Hematopoietic multipotent progenitor cell treated with erythropoietin and hydrocortisone succinate and interleukin-3 and kit ligand, for 17 days (in vitro differentiated cells): Measurements from ENCODE around the gene NAP1L4.

Experiments
- DNase-seq: peaks from one replicate; pipeline ENCODE4 v3.0.0-alpha.2; 2015; ENCODE audit warnings: low spot score

The NAP1L4 gene

DNA sequence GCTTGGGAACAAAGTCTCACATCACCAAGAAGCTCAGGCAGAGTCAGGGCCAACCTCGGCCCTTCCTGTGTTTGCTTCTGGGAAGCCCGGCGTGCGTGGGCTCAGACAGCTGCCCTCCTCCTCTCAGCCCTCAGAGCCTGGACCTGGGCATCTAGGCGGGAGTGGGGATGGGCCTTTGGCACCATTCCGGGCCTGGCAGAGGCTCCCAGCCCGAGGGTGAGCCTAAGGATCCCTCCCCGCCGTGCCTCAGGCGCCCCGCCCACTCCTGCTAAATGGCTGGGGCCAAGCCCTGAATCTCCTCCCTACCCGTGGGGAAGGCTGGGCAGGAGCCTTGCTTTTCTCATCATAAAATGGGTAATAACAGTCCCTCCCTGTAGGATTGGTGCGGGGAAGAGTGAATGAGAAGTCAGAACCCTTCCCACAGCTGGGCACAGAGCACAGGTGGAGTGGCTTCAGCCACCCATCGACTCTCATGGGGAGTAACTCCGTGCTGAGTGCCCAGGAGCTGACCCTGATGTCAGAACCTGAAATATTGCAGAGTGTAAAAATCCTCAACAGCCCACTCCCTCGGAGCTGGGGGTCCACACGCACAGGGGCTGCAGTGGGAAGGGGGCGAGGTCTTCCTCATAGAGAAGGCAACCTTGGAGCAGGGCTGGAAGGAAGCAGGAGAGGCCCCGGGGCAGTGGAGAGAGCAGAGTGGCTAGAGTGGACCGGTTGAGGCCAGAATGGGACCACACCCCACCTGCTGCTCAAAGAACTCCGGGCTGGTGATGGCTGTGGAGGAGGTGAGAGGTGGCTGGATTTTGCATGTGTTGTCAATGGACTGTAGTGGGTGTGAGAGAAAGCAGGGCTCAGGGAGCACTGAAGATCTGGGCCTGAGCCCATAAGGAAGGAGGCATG lies 87.7 kb downstream of the NAP1L4 start:
- no peak for DNase-seq

DNA sequence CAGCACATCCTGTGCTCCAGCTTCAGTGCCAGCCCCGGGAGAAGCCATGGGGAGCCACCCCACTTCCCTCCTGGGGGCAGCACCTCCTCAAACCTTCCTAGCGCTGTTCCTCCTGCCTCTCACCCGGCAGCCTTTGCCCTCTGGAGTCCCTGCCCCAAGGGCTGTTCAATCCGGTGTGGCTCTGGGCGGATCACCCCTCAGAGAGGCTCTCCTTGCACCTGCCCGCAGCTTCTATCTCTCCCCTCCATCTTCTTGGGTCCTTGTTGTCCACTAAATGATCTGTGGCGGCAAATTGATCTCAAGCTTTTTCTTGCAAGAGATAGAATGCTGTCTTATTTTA lies 88.5 kb downstream of the NAP1L4 start:
- no peak for DNase-seq

DNA sequence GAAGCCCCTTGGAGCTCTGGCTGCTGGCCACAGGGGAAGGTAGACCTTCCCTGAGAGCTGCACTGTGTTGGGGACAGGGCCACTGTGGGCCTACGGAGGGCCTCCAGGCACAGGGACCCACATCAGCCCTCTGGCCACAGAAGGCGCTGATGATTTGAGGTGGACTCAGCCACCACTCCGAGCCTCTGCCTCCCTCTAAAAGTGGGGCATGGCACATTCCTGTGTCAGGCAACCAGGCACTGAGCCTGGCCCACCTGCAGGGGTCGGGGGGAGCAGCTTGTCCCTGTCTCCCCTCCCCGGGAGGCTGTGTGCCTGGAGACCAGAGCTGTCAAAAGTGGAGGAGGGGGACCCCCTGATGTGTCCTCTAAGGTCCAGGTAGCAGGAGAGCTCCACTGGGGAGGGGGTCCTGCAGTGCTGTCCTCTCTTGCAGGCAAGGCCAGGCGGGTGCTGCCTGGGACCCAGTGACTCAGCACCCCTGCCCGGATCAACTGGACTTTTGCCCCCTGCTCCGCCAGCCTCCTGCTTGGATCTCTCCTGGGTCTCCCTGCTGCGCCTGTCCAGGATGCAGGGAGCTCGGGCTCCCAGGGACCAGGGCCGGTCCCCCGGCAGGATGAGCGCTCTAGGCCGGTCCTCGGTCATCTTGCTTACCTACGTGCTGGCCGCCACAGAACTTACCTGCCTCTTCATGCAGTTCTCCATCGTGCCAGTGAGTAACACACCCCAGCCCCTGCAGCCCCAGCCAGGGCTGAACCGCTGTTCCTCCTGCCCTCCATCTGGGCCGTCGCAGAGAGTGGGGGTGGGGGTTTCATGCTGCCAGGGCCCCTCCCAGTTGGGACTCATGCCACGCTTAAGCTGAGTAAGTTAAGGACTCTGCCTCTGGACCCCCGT lies 89.1 kb downstream of the NAP1L4 start:
- DNase-seq, result no peak

DNA sequence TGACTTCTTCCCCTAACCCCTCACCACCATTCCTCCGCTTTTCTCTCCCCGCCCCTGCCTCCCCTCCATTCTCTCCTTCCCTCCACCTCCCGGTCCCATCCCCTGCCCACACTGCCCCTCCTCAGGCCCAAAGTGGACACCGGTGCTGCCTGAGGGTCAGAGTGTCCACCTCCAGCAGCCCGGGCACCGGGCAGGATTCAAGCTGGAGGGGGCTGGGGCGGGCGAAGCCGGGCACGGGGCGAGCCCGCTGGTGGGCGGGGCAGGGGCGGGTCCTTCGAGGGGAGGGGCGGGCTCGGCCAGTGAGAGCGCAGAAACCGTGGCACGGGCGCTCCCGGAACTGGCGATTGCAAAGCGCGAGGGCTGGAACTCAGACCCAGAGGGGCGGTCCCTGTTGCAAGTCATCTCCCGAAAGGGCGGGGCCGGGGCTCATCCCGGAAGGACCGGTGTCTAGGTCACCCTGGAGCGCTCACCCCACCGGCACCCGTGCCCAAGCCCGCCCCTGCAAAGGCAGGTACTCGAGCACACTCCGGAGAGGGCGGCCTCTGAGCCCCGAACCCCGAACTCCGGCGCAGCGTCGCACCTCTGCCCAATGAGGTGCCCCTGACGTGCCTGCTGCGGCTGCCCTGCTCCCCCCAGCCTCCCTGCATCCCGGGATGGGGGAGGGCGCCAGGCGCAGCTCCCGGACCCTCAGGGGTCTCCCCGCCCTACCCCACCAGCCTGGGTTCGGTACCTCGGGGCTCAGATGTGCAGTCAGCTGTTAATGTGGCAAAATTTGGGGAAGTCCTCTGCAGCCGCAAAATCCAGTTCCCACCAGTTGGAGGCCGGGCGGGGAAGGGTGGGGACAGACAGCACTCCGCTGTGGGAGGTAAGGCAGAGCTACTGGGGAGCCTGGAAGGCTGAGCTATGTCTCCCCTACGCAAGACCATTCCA lies 90.0 kb downstream of the NAP1L4 start:
- DNase-seq, result peak; percentile 81

DNA sequence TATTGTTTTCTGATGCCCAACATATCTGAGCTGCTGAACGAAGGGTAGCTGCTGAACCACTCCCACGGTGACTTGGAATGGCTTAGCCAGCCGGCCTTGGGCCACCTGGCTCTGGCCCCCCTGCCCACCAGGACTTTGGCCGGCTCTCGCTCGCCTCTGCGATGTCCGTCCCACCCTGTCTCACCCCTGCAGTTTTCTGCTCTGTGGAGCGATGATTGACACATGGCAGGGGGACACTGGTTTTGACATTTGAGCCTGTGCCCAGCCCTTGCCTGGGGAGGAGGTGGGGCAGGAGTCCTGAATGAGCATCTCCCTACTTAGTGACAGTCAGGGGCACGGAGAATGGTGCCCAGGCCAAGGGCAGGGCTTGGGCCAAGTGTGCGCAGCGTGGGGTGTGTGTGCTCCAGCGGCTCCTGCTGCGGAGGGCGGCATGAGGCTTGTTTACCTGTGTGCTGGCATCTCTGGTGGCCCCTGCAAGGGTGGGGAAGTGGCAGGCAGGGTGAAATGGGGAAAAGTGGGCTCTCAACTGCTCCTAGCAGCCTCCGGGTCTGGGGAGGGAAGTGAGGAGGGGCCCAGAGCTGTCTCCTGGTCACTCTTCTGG lies 90.8 kb downstream of the NAP1L4 start:
- DNase-seq, result no peak

DNA sequence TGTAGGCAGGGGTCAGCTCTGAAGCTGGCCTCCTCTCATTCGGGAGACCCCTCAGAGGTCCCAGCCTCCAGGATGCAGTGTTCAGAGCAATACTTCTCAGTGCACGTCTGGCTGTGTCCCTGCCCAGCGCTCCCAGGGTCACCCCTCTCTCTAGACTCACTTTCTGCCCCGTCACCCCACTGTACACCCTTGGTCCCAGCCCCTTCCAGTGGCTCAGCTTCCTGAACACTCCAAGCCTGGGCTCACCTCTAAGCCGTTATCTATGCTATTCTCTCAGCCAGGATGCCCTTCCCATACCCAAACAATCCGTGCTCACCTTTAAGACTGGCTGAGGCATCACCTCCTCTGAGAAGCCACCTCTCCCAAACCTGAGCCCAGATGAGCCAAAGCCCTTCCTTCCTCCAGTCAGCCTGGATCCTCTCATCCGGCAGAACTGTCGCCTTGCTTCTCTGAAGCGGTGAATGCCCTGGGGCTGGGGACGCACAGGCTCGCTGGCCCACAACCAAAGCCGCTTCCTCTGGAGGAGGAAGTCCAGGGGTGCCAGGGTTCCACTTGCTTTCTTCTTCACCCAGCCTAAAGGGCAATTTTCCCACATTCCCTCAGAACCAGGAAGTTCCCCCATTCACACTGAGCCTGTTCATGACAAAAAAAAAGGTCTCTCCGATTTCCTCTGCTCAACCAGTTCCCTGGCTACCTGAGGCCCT lies 92.9 kb downstream of the NAP1L4 start:
- DNase-seq, result no peak

DNA sequence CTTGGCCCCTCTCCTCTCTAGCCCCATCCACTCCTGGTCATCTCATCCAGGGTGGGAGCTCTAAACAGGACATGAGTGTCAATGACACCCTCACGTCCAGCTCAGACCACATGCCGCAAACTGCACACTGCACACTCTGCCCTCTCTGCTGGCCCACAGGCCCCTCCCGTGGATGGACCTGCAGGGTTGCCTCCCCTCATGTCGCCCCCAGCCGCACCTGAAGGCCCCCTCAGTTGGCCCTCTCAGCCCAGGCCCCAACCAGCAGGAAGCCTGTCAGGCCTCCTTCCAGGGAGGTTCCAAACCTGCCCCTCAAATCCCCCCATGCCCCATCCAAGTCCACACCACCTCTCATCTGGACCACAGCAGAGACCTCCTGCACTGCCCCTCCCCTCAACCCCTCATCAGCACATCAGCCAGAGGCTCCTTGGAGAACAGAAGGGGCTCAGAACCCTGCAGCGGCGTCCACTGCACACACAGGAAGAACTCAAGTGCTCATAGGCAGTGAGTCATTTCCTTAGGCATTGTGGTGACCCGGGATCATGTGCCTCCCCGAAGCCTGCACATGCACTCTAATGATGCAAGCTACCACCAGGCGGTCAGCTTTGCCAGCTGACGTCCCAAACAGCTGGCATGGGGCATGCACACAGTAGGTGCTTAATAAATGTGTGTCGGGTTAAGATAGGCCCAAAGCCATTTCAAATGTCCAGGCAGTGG lies 93.6 kb downstream of the NAP1L4 start:
- DNase-seq, result no peak

DNA sequence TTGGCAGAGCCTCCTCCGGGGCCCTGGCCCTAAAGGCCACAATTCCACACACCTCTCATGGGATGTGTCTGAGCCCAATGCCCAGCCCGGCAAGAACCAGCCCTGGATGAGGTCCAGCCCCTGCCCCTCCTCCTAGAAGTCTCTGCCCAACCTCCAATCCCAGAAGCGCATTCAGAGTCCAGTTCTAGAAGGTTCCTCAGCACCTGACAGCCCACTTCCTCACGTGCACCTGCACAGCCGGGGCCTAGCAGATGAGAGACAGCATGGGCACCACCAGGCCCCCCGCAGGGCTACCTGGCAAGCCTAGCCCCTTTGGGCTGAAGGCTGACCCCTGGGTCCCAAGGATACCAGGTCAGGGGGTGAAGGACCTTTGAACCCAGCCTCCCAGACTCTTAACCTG lies 95.1 kb downstream of the NAP1L4 start:
- DNase-seq, result no peak

DNA sequence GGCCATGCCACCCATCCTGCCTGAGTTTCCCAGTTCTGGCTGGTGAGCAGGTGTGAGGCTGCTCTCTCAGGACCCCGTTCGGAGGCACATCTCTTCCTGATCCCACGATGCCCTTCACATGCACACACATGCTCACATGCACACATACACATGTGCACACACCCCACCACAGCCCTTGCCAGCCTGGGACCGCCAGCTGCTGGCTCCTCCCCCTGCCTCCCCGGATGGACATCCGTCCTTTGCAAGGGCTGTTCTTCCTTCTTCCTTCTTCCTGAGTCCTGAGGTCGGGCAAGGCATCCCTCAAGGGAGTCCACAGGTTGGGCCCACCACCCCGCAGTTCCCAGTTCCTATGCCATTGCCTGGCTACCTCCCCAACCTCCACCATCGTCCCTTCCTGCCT lies 96.1 kb downstream of the NAP1L4 start:
- no peak for DNase-seq
